ENCODE data around the gene GPC3. TPM values are rescaled to one million over a fixed set of nuclear protein-coding genes. Genes with fewer than 3 reads are reported as not detected.
A peak's percentile ranks its signal among the peaks of the same experiment; 100 is the strongest.

Gene GPC3
- total RNA-seq, 4 donors from 2014 or later = 4.9 to 10.9 (median 9.2) TPM

DNA sequence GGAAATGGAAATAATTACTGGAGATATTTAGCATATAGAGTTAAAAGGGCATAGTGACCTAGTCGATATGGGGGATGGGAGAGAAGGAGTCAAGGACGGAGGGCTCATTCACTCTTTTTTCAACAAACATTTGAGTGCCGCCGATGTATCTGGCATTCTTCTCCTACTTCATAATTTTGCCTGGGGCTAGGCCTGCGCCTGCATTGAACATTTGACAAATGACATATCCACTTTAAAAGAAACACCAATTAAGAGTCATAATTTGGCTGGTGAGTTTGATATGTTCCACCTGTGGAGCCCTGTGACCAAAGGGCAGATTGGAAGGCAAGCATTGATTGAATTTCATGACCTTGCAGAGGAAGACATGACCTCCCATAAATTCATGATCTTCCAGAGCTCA is 2.6 kb upstream of the GPC3 start:
- peaks cover 13% of the 10 kb centered on the region for H3K4me1 ChIP-seq
- no peaks in the 10 kb centered on the region for H3K9me3 ChIP-seq
- H3K36me3 ChIP-seq = no peaks in the 10 kb centered on the region
- H3K4me3 ChIP-seq = no peak overlapping the region
- no peak for DNase-seq (ENCODE audit: low spot score in 2 of 2)
- 74% methylated on average over 5 of the region's 5 CpGs for WGBS
- TF ChIP-seq POLR2A (IDR thresholded peaks at IDR 0.05) (no peak), EP300 (IDR thresholded peaks at IDR 0.05) (no peak), POLR2AphosphoS5 (IDR thresholded peaks at IDR 0.05) (no peak)
- TF ChIP-seq, protein P1, sequence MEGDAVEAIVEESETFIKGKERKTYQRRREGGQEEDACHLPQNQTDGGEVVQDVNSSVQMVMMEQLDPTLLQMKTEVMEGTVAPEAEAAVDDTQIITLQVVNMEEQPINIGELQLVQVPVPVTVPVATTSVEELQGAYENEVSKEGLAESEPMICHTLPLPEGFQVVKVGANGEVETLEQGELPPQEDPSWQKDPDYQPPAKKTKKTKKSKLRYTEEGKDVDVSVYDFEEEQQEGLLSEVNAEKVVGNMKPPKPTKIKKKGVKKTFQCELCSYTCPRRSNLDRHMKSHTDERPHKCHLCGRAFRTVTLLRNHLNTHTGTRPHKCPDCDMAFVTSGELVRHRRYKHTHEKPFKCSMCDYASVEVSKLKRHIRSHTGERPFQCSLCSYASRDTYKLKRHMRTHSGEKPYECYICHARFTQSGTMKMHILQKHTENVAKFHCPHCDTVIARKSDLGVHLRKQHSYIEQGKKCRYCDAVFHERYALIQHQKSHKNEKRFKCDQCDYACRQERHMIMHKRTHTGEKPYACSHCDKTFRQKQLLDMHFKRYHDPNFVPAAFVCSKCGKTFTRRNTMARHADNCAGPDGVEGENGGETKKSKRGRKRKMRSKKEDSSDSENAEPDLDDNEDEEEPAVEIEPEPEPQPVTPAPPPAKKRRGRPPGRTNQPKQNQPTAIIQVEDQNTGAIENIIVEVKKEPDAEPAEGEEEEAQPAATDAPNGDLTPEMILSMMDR (IDR thresholded peaks at IDR 0.05) = no peak
- peaks cover 10% of the 10 kb centered on the region for H3K27me3 ChIP-seq
- no peak overlapping the region for H3K27ac ChIP-seq

DNA sequence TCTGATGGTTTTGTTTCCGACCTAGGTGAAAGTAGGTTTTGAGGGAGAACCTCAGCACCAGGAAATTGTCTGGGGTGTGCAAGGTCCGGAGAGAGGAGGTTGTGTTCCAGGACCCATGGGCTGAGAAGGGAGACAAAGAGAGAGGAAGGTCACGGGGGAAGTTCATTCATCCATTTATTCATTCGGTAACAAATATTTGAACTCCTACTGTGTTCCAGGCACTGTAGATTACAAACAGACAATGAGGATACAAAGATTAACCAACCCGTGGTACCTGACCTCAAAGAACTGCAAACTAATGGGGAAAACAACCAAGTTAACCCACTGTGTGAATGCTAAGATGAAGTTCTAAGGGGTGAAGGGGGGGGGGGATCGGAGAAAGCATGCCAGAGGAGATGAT is 1.8 kb upstream of the GPC3 start:
- no peaks in the 10 kb centered on the region for H3K9me3 ChIP-seq
- 72% methylated on average over 6 of the region's 6 CpGs for WGBS
- H3K27me3 ChIP-seq = peaks cover 10% of the 10 kb centered on the region
- TF ChIP-seq EP300 (IDR thresholded peaks at IDR 0.05) (no peak), POLR2A (IDR thresholded peaks at IDR 0.05) (no peak)
- H3K36me3 ChIP-seq = no peaks in the 10 kb centered on the region
- DNase-seq (ENCODE audit: low spot score in 2 of 2) = no peak
- H3K4me1 ChIP-seq = peaks cover 13% of the 10 kb centered on the region
- no peak overlapping the region for H3K27ac ChIP-seq
- no peak overlapping the region for H3K4me3 ChIP-seq

DNA sequence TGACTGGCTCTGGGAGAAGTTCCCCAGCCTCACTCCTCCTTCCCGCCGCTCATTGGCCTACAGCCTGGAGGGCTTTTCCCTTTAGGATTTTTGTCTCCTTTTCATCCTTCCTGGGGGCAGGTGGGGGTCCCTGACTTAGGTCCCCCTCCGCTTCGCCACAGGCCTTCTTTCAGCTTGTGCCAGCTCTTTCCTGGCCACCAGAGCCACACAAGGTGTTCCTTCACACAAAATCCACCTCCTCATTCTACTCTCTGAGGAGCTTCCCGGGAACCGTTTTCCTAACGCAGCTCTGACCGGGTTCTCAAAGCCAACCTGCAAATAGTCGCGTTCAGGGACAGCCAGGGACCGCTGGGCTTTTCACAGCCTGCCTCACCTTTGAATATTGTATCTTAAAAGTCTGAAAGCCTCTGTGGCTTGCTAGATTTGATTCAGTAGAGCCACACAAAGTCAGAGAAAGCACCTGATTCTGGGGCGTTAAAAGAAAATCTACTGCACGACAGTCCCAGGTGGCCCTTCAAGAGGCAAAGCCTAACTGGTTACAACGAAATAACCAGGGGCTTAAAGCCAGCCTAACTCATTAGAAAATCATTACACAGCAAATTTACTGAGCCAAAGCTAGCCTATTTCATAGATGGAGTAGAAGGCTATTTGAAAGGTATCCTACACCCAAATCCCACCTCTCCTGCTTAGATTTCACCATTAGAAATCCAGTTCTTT is 731 bp upstream of the GPC3 start:
- TF ChIP-seq POLR2A (IDR thresholded peaks at IDR 0.05) (no peak), EP300 (IDR thresholded peaks at IDR 0.05) (no peak), POLR2AphosphoS5 (IDR thresholded peaks at IDR 0.05) (no peak)
- TF ChIP-seq, protein P1 (IDR thresholded peaks at IDR 0.05) = no peak
- no peak for DNase-seq (ENCODE audit: low spot score in 2 of 2)
- H3K27ac ChIP-seq = no peak overlapping the region
- H3K4me3 ChIP-seq = peak overlapping the region; percentile 45
- H3K27me3 ChIP-seq = peaks cover 10% of the 10 kb centered on the region
- H3K9me3 ChIP-seq = no peaks in the 10 kb centered on the region
- WGBS = 35% methylated on average over 14 of the region's 14 CpGs
- H3K36me3 ChIP-seq = no peaks in the 10 kb centered on the region
- H3K4me1 ChIP-seq = peaks cover 13% of the 10 kb centered on the region

DNA sequence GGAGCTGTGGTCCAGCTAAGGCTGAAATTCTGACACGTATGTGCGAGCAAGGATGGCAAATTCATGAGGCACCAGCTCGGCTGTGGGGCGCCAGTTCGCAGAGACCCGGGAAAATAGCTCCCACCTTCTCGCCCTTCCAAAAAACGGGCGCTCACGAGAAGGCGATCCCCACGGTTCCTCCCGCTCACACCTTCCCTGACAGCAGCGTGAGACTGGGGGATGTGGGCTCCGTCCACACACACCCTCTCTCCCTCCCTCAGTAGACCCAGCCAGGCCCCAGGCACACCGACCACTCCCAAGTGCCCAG is 584 bp downstream of the GPC3 start:
- TF ChIP-seq POLR2A (IDR thresholded peaks at IDR 0.05) (no peak), POLR2AphosphoS5 (IDR thresholded peaks at IDR 0.05) (no peak), EP300 (IDR thresholded peaks at IDR 0.05) (no peak)
- TF ChIP-seq, protein P1 (IDR thresholded peaks at IDR 0.05) = no peak
- no peaks in the 10 kb centered on the region for H3K9me3 ChIP-seq
- H3K27me3 ChIP-seq = peaks cover 10% of the 10 kb centered on the region
- 33% methylated on average over 4 of the region's 16 CpGs for whole genome bisulfite sequencing
- H3K27ac ChIP-seq = no peak overlapping the region
- peaks cover 13% of the 10 kb centered on the region for H3K4me1 ChIP-seq
- peak in 1 of 2 donors; percentile 58 for DNase-seq (ENCODE audit: low spot score in 2 of 2)
- H3K36me3 ChIP-seq = no peaks in the 10 kb centered on the region
- peak overlapping the region; percentile 45 for H3K4me3 ChIP-seq

DNA sequence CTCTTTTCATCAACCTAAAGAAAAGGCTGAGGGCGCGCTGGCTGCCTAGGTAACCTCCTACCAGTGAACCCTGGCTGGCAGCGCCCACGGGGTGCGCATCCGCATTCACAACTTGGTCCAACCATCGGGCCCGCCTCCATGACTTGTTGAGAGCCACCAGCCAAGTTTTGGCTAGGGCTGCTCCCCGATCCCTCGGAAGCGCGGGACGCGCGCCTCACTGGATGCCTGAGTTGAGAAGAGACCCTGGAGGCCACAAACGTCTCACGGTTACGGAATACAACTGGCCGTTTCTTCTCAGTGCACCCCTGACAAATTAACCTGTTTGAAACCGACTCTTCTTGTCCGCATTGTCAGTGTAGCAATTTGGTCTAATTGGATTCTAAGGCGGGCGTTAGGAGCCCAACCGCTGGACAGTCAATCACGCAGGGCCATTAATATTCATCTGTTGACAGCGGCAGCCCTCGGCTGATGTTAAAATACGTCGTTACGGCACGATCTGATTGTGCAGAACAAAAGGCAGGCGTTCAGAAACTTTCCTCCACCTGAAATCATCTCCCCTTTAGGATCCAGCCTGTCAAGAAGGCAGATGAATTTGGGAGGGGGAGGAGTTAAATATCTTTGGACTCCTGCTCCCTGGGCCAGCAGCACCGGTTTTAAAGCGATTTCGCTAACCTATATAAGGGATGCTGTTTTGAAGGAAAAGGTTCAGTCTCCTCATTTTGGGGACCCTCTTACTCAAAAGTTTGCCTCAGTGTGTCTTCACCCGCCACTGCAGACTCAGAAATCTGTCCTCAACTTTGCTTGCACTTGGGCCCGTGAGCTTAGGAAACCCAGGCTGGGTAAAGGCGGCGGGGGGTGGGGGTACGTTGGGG is 1.2 kb downstream of the GPC3 start:
- peaks cover 13% of the 10 kb centered on the region for H3K4me1 ChIP-seq
- H3K36me3 ChIP-seq = no peaks in the 10 kb centered on the region
- H3K27ac ChIP-seq = no peak overlapping the region
- no peaks in the 10 kb centered on the region for H3K9me3 ChIP-seq
- H3K4me3 ChIP-seq = peak overlapping the region; percentile 45
- H3K27me3 ChIP-seq = peaks cover 10% of the 10 kb centered on the region
- no peak for DNase-seq (ENCODE audit: low spot score in 2 of 2)
- WGBS = 57% methylated on average over 39 of the region's 40 CpGs
- TF ChIP-seq, protein P1 (IDR thresholded peaks at IDR 0.05) = no peak
- TF ChIP-seq EP300 (IDR thresholded peaks at IDR 0.05) (no peak), POLR2A (IDR thresholded peaks at IDR 0.05) (no peak), POLR2AphosphoS5 (IDR thresholded peaks at IDR 0.05) (no peak)

Measured in suprapubic skin (tissue), 4 donors.